H1 (cell line): ENCODE results near the gene P2RY14. TPM values are rescaled to one million over a fixed set of nuclear protein-coding genes. Genes with fewer than 3 reads are reported as not detected.

Source experiments
- CTCF ChIA-PET: fragments of 300-600 bp; sonication (Branson Sonifier 250); formaldehyde crosslinking; loops from one replicate; lab custom pipeline; 2021; ENCODE audit not compliant: partially characterized antibody; lab: Charles Lee
- POLR2A ChIA-PET: fragments of 300-600 bp; sonication (Branson Sonifier 250); formaldehyde crosslinking; loops from one replicate; lab custom pipeline; 2021; ENCODE audit warnings: inconsistent platforms; ENCODE audit not compliant: partially characterized antibody; lab: Charles Lee
- DNase-seq, 2 experiments: peaks; one replicate each; pipeline versions ENCODE4 v3.0.0 to v3.0.0-alpha.2; 2010 to 2022; ENCODE audit warnings: low spot score in 2 of 2, low read depth in 1 of 2, mixed read lengths in 1 of 2
- FAIRE-seq: peaks from 2 replicates; lab custom pipeline; 2011; peaks lifted over from hg19 to GRCh38; lab: Jason Lieb, UNC
- H2AFZ ChIP-seq: 2 replicates; pipeline ENCODE4 v1.8.1; 2012; ENCODE audit warnings: low read length, inconsistent platforms
- H2AK5ac ChIP-seq: 2 replicates; pipeline ENCODE4 v1.6.1; 2013; ENCODE audit warnings: low read depth, low read length
- H2BK120ac ChIP-seq: replicated peaks from 2 replicates; pipeline ENCODE3; 2013; ENCODE audit warnings: low read depth, low read length, inconsistent platforms
- H2BK12ac ChIP-seq: 2 replicates; pipeline ENCODE4 v1.6.1; 2013; ENCODE audit warnings: low read depth, low read length
- H2BK15ac ChIP-seq: 2 replicates; pipeline ENCODE4 v1.6.1; 2013; ENCODE audit warnings: low read length
- H2BK20ac ChIP-seq: 2 replicates; pipeline ENCODE4 v1.6.1; 2013; ENCODE audit warnings: low read length
- H2BK5ac ChIP-seq: 2 replicates; pipeline ENCODE4 v1.6.1; 2013; ENCODE audit warnings: low read depth, low read length
- H3K14ac ChIP-seq: 2 replicates; pipeline ENCODE4 v1.6.1; 2013; ENCODE audit warnings: inconsistent platforms; ENCODE audit not compliant: insufficient read length
- H3K18ac ChIP-seq: 2 replicates; pipeline ENCODE4 v1.6.1; 2013; ENCODE audit warnings: low read length; ENCODE audit errors: extremely low read depth
- H3K23ac ChIP-seq: 2 replicates; pipeline ENCODE4 v1.6.1; 2013; ENCODE audit warnings: inconsistent platforms; ENCODE audit not compliant: insufficient read length
- H3K23me2 ChIP-seq: 2 replicates; pipeline ENCODE4 v1.6.1; 2013; ENCODE audit warnings: low read depth, low read length
- H3K27ac ChIP-seq: 2 replicates; pipeline ENCODE4 v1.6.1; 2011; ENCODE audit warnings: low read depth, low read length, inconsistent platforms
- H3K27me3 ChIP-seq, 4 experiments: replicated peaks in 1 of 4; 1 replicate in 1 of 4; 2 replicates in 3 of 4; pipeline versions ENCODE4 v1.6.1 to v1.8.1; 2011 to 2013; ENCODE audit warnings: low read length in 3 of 4, mild to moderate bottlenecking in 3 of 4, inconsistent platforms in 2 of 4, mixed read lengths in 2 of 4, moderate library complexity in 1 of 4; ENCODE audit not compliant: control insufficient read depth in 3 of 4, insufficient read depth in 3 of 4; ENCODE audit errors: extremely low read depth in 1 of 4
- H3K36me3 ChIP-seq, 4 experiments: 2 replicates each; pipeline versions ENCODE4 v1.6.1 to v1.8.1; 2011 to 2013; ENCODE audit warnings: mild to moderate bottlenecking in 4 of 4, low read length in 3 of 4, moderate library complexity in 2 of 4, control low read depth in 1 of 4, inconsistent platforms in 1 of 4; ENCODE audit not compliant: insufficient read depth in 4 of 4, control insufficient read depth in 2 of 4
- H3K4ac ChIP-seq: replicated peaks from 2 replicates; pipeline ENCODE3; 2013; ENCODE audit warnings: low read length, low read depth, mixed read lengths, inconsistent platforms; ENCODE audit not compliant: insufficient read length
- H3K4me1 ChIP-seq, 4 experiments: replicated peaks in 1 of 4; 1 replicate in 1 of 4; 2 replicates in 3 of 4; pipeline versions ENCODE4 v1.6.1 to v1.8.1; 2011 to 2013; ENCODE audit warnings: low read length in 3 of 4, inconsistent platforms in 2 of 4, mixed read lengths in 1 of 4; ENCODE audit not compliant: insufficient read depth in 4 of 4, control insufficient read depth in 3 of 4
- H3K4me2 ChIP-seq, 2 experiments: 2 replicates each; pipeline versions ENCODE4 v1.6.1 to v1.8.1; 2011 to 2013; ENCODE audit warnings: low read depth in 2 of 2, low read length in 2 of 2, control low read depth in 1 of 2, inconsistent platforms in 1 of 2, mild to moderate bottlenecking in 1 of 2; ENCODE audit not compliant: insufficient read depth in 1 of 2
- H3K4me3 ChIP-seq, 4 experiments: fragments of 200-600, 300-600 bp in 1 of 4; sonication (generic), shearing (Covaris generic), sonication (Bioruptor Twin) in 1 of 4; 2 replicates each; pipeline versions ENCODE4 v1.5.1 to v1.8.1; 2011 to 2016; ENCODE audit warnings: low read length in 4 of 4, low read depth in 3 of 4, control low read depth in 2 of 4, inconsistent platforms in 2 of 4, mild to moderate bottlenecking in 2 of 4, mixed read lengths in 1 of 4, moderate library complexity in 1 of 4; ENCODE audit not compliant: insufficient read depth in 2 of 4; ENCODE audit errors: extremely low read depth in 1 of 4
- H3K56ac ChIP-seq: replicated peaks from 2 replicates; pipeline ENCODE3; 2013; ENCODE audit warnings: low read depth, mild to moderate bottlenecking, mixed read lengths, low read length, inconsistent platforms; ENCODE audit not compliant: insufficient read length
- H3K79me1 ChIP-seq: 2 replicates; pipeline ENCODE4 v1.6.1; 2013; ENCODE audit warnings: low read depth, low read length, control low read depth
- H3K79me2 ChIP-seq, 2 experiments: 2 replicates each; pipeline versions ENCODE4 v1.6.1 to v1.8.1; 2012 to 2013; ENCODE audit warnings: low read length in 2 of 2, mild to moderate bottlenecking in 2 of 2, inconsistent platforms in 1 of 2; ENCODE audit not compliant: insufficient read depth in 2 of 2, control insufficient read depth in 1 of 2
- H3K9ac ChIP-seq, 4 experiments: replicated peaks in 1 of 4; 1 replicate in 1 of 4; 2 replicates in 3 of 4; pipeline versions ENCODE4 v1.6.1 to v1.8.1; 2011 to 2013; ENCODE audit warnings: low read depth in 3 of 4, low read length in 3 of 4, control low read depth in 2 of 4, mild to moderate bottlenecking in 2 of 4, moderate library complexity in 2 of 4, inconsistent platforms in 1 of 4; ENCODE audit errors: extremely low read depth in 1 of 4
- H3K9me3 ChIP-seq, 2 experiments: 2 replicates each; pipeline versions ENCODE4 v1.6.1 to v1.8.1; 2012 to 2013; ENCODE audit warnings: mild to moderate bottlenecking in 2 of 2, moderate library complexity in 2 of 2, control low read depth in 1 of 2, inconsistent platforms in 1 of 2, low read depth in 1 of 2, low read length in 1 of 2, mixed read lengths in 1 of 2; ENCODE audit not compliant: insufficient read depth in 2 of 2
- H4K20me1 ChIP-seq, 2 experiments: replicated peaks in 1 of 2; 2 replicates each; pipeline versions ENCODE3 to v1.8.1; 2011 to 2013; ENCODE audit warnings: inconsistent platforms in 2 of 2, low read length in 2 of 2, mild to moderate bottlenecking in 1 of 2; ENCODE audit not compliant: insufficient read depth in 2 of 2, control insufficient read depth in 1 of 2
- H4K5ac ChIP-seq: 2 replicates; pipeline ENCODE4 v1.6.1; 2013; ENCODE audit warnings: low read length, low read depth, mixed read lengths, inconsistent platforms; ENCODE audit not compliant: insufficient read length
- H4K8ac ChIP-seq: 2 replicates; pipeline ENCODE4 v1.8.0; 2013; ENCODE audit warnings: mild to moderate bottlenecking, moderate library complexity, low read length, inconsistent platforms; ENCODE audit not compliant: insufficient read depth; ENCODE audit errors: extremely low read depth
- H4K91ac ChIP-seq: replicated peaks from 2 replicates; pipeline ENCODE3; 2013; ENCODE audit warnings: low read length, mixed read lengths, inconsistent platforms; ENCODE audit not compliant: insufficient read length
- CHD1 ChIP-seq: IDR thresholded peaks from 2 replicates; pipeline ENCODE4 v1.6.1; 2012; ENCODE audit warnings: low read depth, low read length, improper control_type of control experiment
- CREB1 ChIP-seq: IDR thresholded peaks from 2 replicates; pipeline ENCODE4 v1.6.1; 2012; ENCODE audit warnings: inconsistent platforms
- SP1 ChIP-seq: IDR thresholded peaks from 2 replicates; pipeline ENCODE4 v1.6.1; 2011; ENCODE audit warnings: low read depth, low read length
- WGBS, 2 experiments: shearing (Covaris generic) in 1 of 2; methylation state at CpG; one replicate each; pipeline versions ENCODE4 v1.1.6 to v1.1.7; 2013 to 2015; ENCODE audit warnings: low lambda C conversion rate in 2 of 2, mixed read lengths in 2 of 2, inconsistent platforms in 1 of 2, low coverage in 1 of 2, missing lambda C conversion rate in 1 of 2; ENCODE audit not compliant: insufficient replicate concordance in 2 of 2, insufficient coverage in 1 of 2, insufficient read length in 1 of 2; ENCODE audit errors: extremely low coverage in 1 of 2, missing lambda C conversion rate in 1 of 2; 5-methylcytosine and 5-hydroxymethylcytosine counted together
- polyA plus RNA-seq, 7 experiments: library from polyadenylated mRNA; depleted of rRNA in 3 of 7; stranded (reverse) in 5 of 7; unstranded in 2 of 7; fragments of >200 nt in 5 of 7; fragments of 200-250 nt in 2 of 7; gene quantifications; 1 replicate in 5 of 7; 2 replicates in 1 of 7; 4 replicates in 1 of 7; pipeline versions ENCODE4 v1.2.1 to v1.2.3, GENCODE V29; 2011 to 2013; ENCODE audit warnings: missing spikeins in 2 of 7, mixed read lengths in 2 of 7
- total RNA-seq: library from RNA; stranded (reverse); fragmentation: NEBNext Ultra II Directional; extraction: Animal tissue kit (Norgen Biotek cat#: 25700); gene quantifications from 2 replicates; pipeline ENCODE4 v1.2.1, GENCODE V29; 2021
- TF ChIP-seq, protein P1 (sequence below): IDR thresholded peaks from 2 replicates; pipeline ENCODE4 v1.6.1; 2012; ENCODE audit warnings: inconsistent platforms

P2RY14 gene
- total and polyA plus RNA-seq, 2 of the 8 experiments (the other 6 are each of a cell fraction or from before 2014, with no cell fraction given) = not detected

DNA sequence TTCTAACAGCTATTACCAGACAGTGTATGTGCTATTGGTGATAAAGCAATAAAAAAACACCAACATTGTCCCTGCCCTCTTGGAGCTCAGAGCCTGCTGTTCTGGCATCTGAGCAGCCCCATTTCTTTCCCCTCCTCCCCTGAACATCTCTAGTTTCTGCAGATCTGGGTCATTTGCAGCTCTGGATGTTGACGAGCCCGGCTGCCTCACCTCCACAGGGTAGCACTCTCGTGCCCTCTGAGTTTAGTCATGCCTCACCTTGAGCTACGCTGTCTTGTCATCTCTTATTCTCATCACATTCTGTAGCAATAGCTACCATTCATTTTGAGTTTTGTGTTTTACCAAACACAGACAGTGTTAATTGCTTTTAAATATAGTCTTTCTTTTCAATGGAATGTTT, 45.4 kb downstream of the P2RY14 start:
- Histone ChIP-seq H2BK12ac (no peak overlapping the region), H4K91ac (no peak overlapping the region), H3K23me2 (no peaks in the 10 kb centered on the region)
- TF ChIP-seq CREB1 (no peak), SP1 (no peak), CHD1 (no peak)
- TF ChIP-seq, protein P1, sequence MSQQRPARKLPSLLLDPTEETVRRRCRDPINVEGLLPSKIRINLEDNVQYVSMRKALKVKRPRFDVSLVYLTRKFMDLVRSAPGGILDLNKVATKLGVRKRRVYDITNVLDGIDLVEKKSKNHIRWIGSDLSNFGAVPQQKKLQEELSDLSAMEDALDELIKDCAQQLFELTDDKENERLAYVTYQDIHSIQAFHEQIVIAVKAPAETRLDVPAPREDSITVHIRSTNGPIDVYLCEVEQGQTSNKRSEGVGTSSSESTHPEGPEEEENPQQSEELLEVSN = no peak
- TF ChIP-seq, all 59 proteins: peak for 0
- ChIA-PET POLR2A (no interaction called here), CTCF (interaction anchor here (0.6 to 1.8 kb wide), 7 partner anchors 18 to 94 kb away, joined by 3 to 6 read pairs (median 4); partner anchors contain the start of gene GPR87)
- Histone ChIP-seq H2BK20ac (no peak overlapping the region), H4K20me1 (no peaks in the 10 kb centered on the region), H3K9me3 (no peaks in the 10 kb centered on the region), H3K9ac (no peak overlapping the region; a peak in 1 of 7 replicates), H3K27ac (no peak overlapping the region), H3K79me1 (no peaks in the 10 kb centered on the region), H3K4me3 (no peak overlapping the region), H3K56ac (no peak overlapping the region), H2BK120ac (no peak overlapping the region), H3K23ac (no peak overlapping the region), H3K79me2 (no peaks in the 10 kb centered on the region), H3K27me3 (no peaks in the 10 kb centered on the region), H3K4me1 (peaks cover 0 to 19% (median 11%) of the 10 kb centered on the region in 4 experiments; a peak in 3 of 7 replicates), H2BK15ac (no peak overlapping the region), H3K36me3 (no peaks in the 10 kb centered on the region), H4K5ac (no peak overlapping the region), H4K8ac (no peak overlapping the region), H3K4me2 (no peak overlapping the region), H2AFZ (no peak overlapping the region), H3K14ac (no peak overlapping the region), H2AK5ac (no peak overlapping the region), H3K18ac (no peak overlapping the region), H3K4ac (no peak overlapping the region), H2BK5ac (no peak overlapping the region)
- DNase-seq (no peak), FAIRE-seq (no peak)
- WGBS, 2 experiments = 82% methylated on average over 4 of the region's 4 CpGs; no CpG with 5 or more reads in 1 of the 2 experiments
